SK-N-MC (cell line): ENCODE data around the gene TOX4.

Experiments used
- EZH2 ChIP-seq: fragments of 200-600 bp; sonication (generic); IDR thresholded peaks from one replicate; pipeline ENCODE4 v1.6.1; 2017; ENCODE audit warnings: antibody characterized with exemption
- POLR2AphosphoS5 ChIP-seq: IDR thresholded peaks from 2 replicates; pipeline ENCODE4 v1.6.1; 2012; ENCODE audit warnings: mild to moderate bottlenecking, low read depth, low read length, borderline replicate concordance

- TF ChIP-seq POLR2AphosphoS5 (no peak), EZH2 (no peak)
Measured at GRCh38 chr14:21520767-21521166, 43.8 kb downstream of the TOX4 start.
